A549 (cell line): ENCODE results near the gene GXYLT2. TPM values are rescaled to one million over a fixed set of nuclear protein-coding genes. Genes with fewer than 3 reads are reported as not detected.
A peak's percentile ranks its signal among the peaks of the same experiment; 100 is the strongest.

Source experiments
- ATAC-seq, 2 experiments: fragments of 200-7000 bp in 1 of 2; fragments of >200 bp in 1 of 2; cut with Nextera tagmentation in 1 of 2; cut with Tn5 transposase in 1 of 2; 3 replicates each; pipeline versions ENCODE4 v1.8.0 to v1.9.1; 2018 to 2020; ENCODE audit warnings: mild to moderate bottlenecking in 1 of 2, moderate library complexity in 1 of 2
- CTCF ChIA-PET: fragments of 300-600 bp; sonication (Branson Sonifier 250); formaldehyde crosslinking; extraction: SDS; loops from one replicate; lab custom pipeline; 2021; ENCODE audit warnings: antibody characterized with exemption, inconsistent platforms; lab: Yijun Ruan, JAX
- POLR2A ChIA-PET: fragments of 350-600 bp; formaldehyde crosslinking; extraction: SDS; loops from one replicate; lab custom pipeline; 2021; ENCODE audit warnings: antibody characterized with exemption, inconsistent platforms; lab: Yijun Ruan, JAX
- DNase-seq, 2 experiments: peaks; one replicate each; pipeline versions ENCODE4 v3.0.0 to v3.0.0-alpha.2; 2011 to 2016; ENCODE audit warnings: low read depth in 1 of 2, low spot score in 1 of 2
- FAIRE-seq: peaks from 2 replicates; lab custom pipeline; 2011; peaks lifted over from hg19 to GRCh38; lab: Jason Lieb, UNC
- H3K27ac ChIP-seq, 2 experiments: fragments of >200 bp; sonication (Bioruptor Twin); formaldehyde crosslinking; 3 replicates each; pipeline ENCODE4 v1.5.1; 2016 to 2017
- H3K4me1 ChIP-seq: fragments of >200 bp; sonication (Bioruptor Twin); formaldehyde crosslinking; 3 replicates; pipeline ENCODE4 v1.6.1; 2016
- H3K4me2 ChIP-seq: fragments of >200 bp; sonication (Bioruptor Twin); formaldehyde crosslinking; 3 replicates; pipeline ENCODE4 v1.6.1; 2016
- H3K4me3 ChIP-seq: fragments of >200 bp; sonication (Bioruptor Twin); formaldehyde crosslinking; 3 replicates; pipeline ENCODE4 v1.5.1; 2016
- H3K9me3 ChIP-seq: fragments of >200 bp; sonication (Bioruptor Twin); formaldehyde crosslinking; 3 replicates; pipeline ENCODE4 v1.6.1; 2016
- BHLHE40 ChIP-seq: IDR thresholded peaks from 2 replicates; pipeline ENCODE4 v1.6.1; 2012; ENCODE audit warnings: low read depth, low read length, inconsistent platforms
- CBX8 ChIP-seq: fragments of 200-600 bp; sonication (generic); IDR thresholded peaks from 2 replicates; pipeline ENCODE4 v1.6.1; 2016
- E2F6 ChIP-seq: IDR thresholded peaks from 2 replicates; pipeline ENCODE4 v1.6.1; 2012; ENCODE audit warnings: low read depth, borderline replicate concordance
- EHMT2 ChIP-seq: fragments of 200-600 bp; sonication (generic); IDR thresholded peaks from 2 replicates; pipeline ENCODE4 v1.6.1; 2016; ENCODE audit warnings: antibody characterized with exemption, low read depth, mild to moderate bottlenecking, moderate library complexity
- EP300 ChIP-seq, 2 experiments: fragments of >200 bp; sonication (Bioruptor Twin); formaldehyde crosslinking; IDR thresholded peaks; 2 replicates in 1 of 2; 3 replicates in 1 of 2; pipeline ENCODE4 v1.6.1; 2016 to 2017
- FOSB ChIP-seq: fragments of 250-450 bp; sonication (Bioruptor Pico); IDR thresholded peaks from 2 replicates; pipeline ENCODE4 v1.5.0; 2020; ENCODE audit warnings: mild to moderate bottlenecking, moderate library complexity
- FOSL2 ChIP-seq, 2 experiments: fragments of 450-650 bp in 1 of 2; fragments of >200 bp in 1 of 2; sonication (Bioruptor Twin) in 1 of 2; formaldehyde crosslinking; IDR thresholded peaks; 2 replicates each; pipeline versions ENCODE4 v1.5.0 to v1.6.1; 2016 to 2020; ENCODE audit warnings: mild to moderate bottlenecking in 1 of 2, moderate library complexity in 1 of 2
- FOXS1 ChIP-seq: fragments of 250-450 bp; sonication (Bioruptor Pico); IDR thresholded peaks from 2 replicates; pipeline ENCODE4 v1.5.0; 2020; ENCODE audit warnings: mild to moderate bottlenecking, moderate library complexity
- HDAC2 ChIP-seq: fragments of 200-600 bp; sonication (generic); IDR thresholded peaks from 2 replicates; pipeline ENCODE4 v1.6.1; 2016
- JUN ChIP-seq, 2 experiments: fragments of >200 bp; sonication (Bioruptor Twin); formaldehyde crosslinking; IDR thresholded peaks; 2 replicates in 1 of 2; 3 replicates in 1 of 2; pipeline ENCODE4 v1.6.1; 2016 to 2017
- NR3C1 ChIP-seq: fragments of >200 bp; sonication (Bioruptor Twin); formaldehyde crosslinking; IDR thresholded peaks from 3 replicates; pipeline ENCODE4 v1.6.1; 2017
- PBX3 ChIP-seq: IDR thresholded peaks from 2 replicates; pipeline ENCODE4 v1.6.1; 2012
- PHF8 ChIP-seq: fragments of 200-600 bp; sonication (generic); IDR thresholded peaks from 2 replicates; pipeline ENCODE4 v1.6.1; 2016; ENCODE audit warnings: low read depth, mild to moderate bottlenecking, antibody characterized with exemption, moderate library complexity, borderline replicate concordance
- POLR2AphosphoS2 ChIP-seq: conservative IDR thresholded peaks from 2 replicates; pipeline ENCODE4 v1.6.1; 2012; ENCODE audit warnings: low read length, improper control_type of control experiment, inconsistent platforms
- RAD21 ChIP-seq, 2 experiments: fragments of >200 bp in 1 of 2; sonication (Bioruptor Twin) in 1 of 2; formaldehyde crosslinking in 1 of 2; IDR thresholded peaks in 1 of 2; conservative IDR thresholded peaks in 1 of 2; 2 replicates in 1 of 2; 3 replicates in 1 of 2; pipeline ENCODE4 v1.6.1; 2012 to 2018; ENCODE audit warnings: inconsistent platforms in 1 of 2
- RNF2 ChIP-seq: fragments of 200-600 bp; sonication (generic); IDR thresholded peaks from 2 replicates; pipeline ENCODE4 v1.6.1; 2016; ENCODE audit warnings: low read depth, mild to moderate bottlenecking, antibody characterized with exemption, moderate library complexity, borderline replicate concordance
- SREBF2 ChIP-seq: fragments of 450-650 bp; IDR thresholded peaks from 2 replicates; pipeline ENCODE4 v1.6.1; 2014; ENCODE audit warnings: mild to moderate bottlenecking, moderate library complexity
- ZFP36 ChIP-seq: fragments of 450-650 bp; IDR thresholded peaks from 2 replicates; pipeline ENCODE4 v1.6.1; 2014; ENCODE audit warnings: borderline replicate concordance; ENCODE audit not compliant: partially characterized antibody
- WGBS: methylation state at CpG from one replicate; pipeline ENCODE4 v1.1.6; 2017; ENCODE audit errors: missing lambda C conversion rate; 5-methylcytosine and 5-hydroxymethylcytosine counted together
- polyA plus RNA-seq, 4 experiments: library from polyadenylated mRNA; depleted of rRNA in 3 of 4; stranded (reverse); fragments of >200 nt; fragmentation: RNase III in 1 of 4; extraction: RNeasy Plus Mini Kit Qiagen cat#74134 plus additional on column Dnase treatment in 1 of 4; gene quantifications; 2 replicates in 3 of 4; 3 replicates in 1 of 4; pipeline ENCODE4 v1.2.3, GENCODE V29; 2011 to 2017
- TF ChIP-seq, protein P1 (sequence below): fragments of 450-650 bp; IDR thresholded peaks from 2 replicates; pipeline ENCODE4 v1.6.1; 2014; ENCODE audit warnings: antibody characterized with exemption
- TF ChIP-seq, protein P2 (sequence below): fragments of >200 bp; sonication (Bioruptor Twin); formaldehyde crosslinking; IDR thresholded peaks from 2 replicates; pipeline ENCODE4 v1.6.1; 2016
- TF ChIP-seq, protein P3 (sequence below): IDR thresholded peaks from 2 replicates; pipeline ENCODE4 v1.6.1; 2012

Gene GXYLT2
- polyA plus RNA-seq, 2 of the 4 experiments (the other 2 are of a cell fraction), result 1.9 to 3.3 TPM

GRCh38 chr3:72872183-72872582 lies 15.7 kb upstream of the GXYLT2 start:
- POLR2A ChIA-PET, result no interaction called here
- no peaks in the 10 kb centered on the region for H3K9me3 ChIP-seq

GRCh38 chr3:72887343-72887704 lies 522 bp upstream of the GXYLT2 start:
- H3K27ac ChIP-seq, result peak overlapping the region; percentile 37 to 96; a peak in 4 of 6 replicates
- ChIA-PET CTCF (interaction anchor here (0.6 to 3.4 kb wide), 11 partner anchors 11 to 1012 kb away, joined by 3 to 22 read pairs (median 4); partner anchors contain the start of gene SHQ1), POLR2A (interaction anchor here (1.3 kb wide), 1 partner anchor 36 kb away, joined by 4 read pairs; no protein-coding TSS in a partner anchor)
- FAIRE-seq (no peak), ATAC-seq (peak; percentile 31 to 46; a peak in 4 of 6 replicates), DNase-seq (no peak)
- TF ChIP-seq BHLHE40, result no peak
- TF ChIP-seq POLR2AphosphoS2, result no peak
- no peak for TF ChIP-seq CBX8
- no peak for TF ChIP-seq NR3C1
- TF ChIP-seq, protein P1, sequence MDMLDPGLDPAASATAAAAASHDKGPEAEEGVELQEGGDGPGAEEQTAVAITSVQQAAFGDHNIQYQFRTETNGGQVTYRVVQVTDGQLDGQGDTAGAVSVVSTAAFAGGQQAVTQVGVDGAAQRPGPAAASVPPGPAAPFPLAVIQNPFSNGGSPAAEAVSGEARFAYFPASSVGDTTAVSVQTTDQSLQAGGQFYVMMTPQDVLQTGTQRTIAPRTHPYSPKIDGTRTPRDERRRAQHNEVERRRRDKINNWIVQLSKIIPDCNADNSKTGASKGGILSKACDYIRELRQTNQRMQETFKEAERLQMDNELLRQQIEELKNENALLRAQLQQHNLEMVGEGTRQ, result peak; percentile 25; the same call in 1 of the 2 replicates
- H3K4me2 ChIP-seq, result peak overlapping the region; percentile 90
- peak overlapping the region; percentile 71 for H3K4me3 ChIP-seq
- 2% methylated on average over 7 of the region's 7 CpGs for WGBS
- H3K4me1 ChIP-seq, result peaks cover 23% of the 10 kb centered on the region
- peaks cover 5% of the 10 kb centered on the region; the same call in 1 of the 3 replicates for H3K9me3 ChIP-seq

More at GRCh38 chr3:72872183-72872582, 15.7 kb upstream of the GXYLT2 start:
- no peak for FAIRE-seq
- H3K4me3 ChIP-seq, result no peak overlapping the region
- TF ChIP-seq ZFP36, result no peak
- TF ChIP-seq FOSL2 (IDR thresholded peaks at IDR 0.05), result no peak
- no peak for TF ChIP-seq FOSL2 (CRISPR knock-in tag; IDR thresholded peaks at IDR 0.05)
- TF ChIP-seq, protein P2, sequence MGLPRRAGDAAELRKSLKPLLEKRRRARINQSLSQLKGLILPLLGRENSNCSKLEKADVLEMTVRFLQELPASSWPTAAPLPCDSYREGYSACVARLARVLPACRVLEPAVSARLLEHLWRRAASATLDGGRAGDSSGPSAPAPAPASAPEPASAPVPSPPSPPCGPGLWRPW, result no peak
- no peak for TF ChIP-seq PBX3
- TF ChIP-seq, protein P3, sequence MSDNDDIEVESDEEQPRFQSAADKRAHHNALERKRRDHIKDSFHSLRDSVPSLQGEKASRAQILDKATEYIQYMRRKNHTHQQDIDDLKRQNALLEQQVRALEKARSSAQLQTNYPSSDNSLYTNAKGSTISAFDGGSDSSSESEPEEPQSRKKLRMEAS, result no peak
- TF ChIP-seq JUN (IDR thresholded peaks at IDR 0.05), result no peak
- no peak for TF ChIP-seq RAD21 (conservative IDR thresholded peaks at IDR 0.05 in 1 of 2, IDR thresholded peaks at IDR 0.05 in 1 of 2)
- TF ChIP-seq EHMT2, result no peak
- no peak for TF ChIP-seq E2F6
- no peak for TF ChIP-seq HDAC2
- no peak for TF ChIP-seq SREBF2
- no peaks in the 10 kb centered on the region for H3K4me1 ChIP-seq
- CTCF ChIA-PET, result no interaction called here
- no peak overlapping the region for H3K27ac ChIP-seq
- no peak overlapping the region for H3K4me2 ChIP-seq
- no peak for ATAC-seq
- WGBS, result 76% methylated on average over 5 of the region's 5 CpGs
- no peak for DNase-seq

- CTCF ChIA-PET, result interaction anchor here (1.0 to 3.4 kb wide), 6 partner anchors 10 to 167 kb away, joined by 4 to 22 read pairs (median 10); no protein-coding TSS in a partner anchor
- TF ChIP-seq EHMT2 (no peak), RNF2 (no peak), EP300 (IDR thresholded peaks at IDR 0.05) (no peak), FOSB (CRISPR knock-in tag) (no peak), HDAC2 (0 out of 2 replicates have a peak, but pooled peaks have one; percentile 10), PHF8 (no peak), FOXS1 (CRISPR knock-in tag) (no peak)
- H3K4me3 ChIP-seq, result peak overlapping the region; percentile 71
- H3K4me2 ChIP-seq, result peak overlapping the region; percentile 90
- peaks cover 29% of the 10 kb centered on the region for H3K4me1 ChIP-seq
- FAIRE-seq (no peak), ATAC-seq (no peak), DNase-seq (peak in 1 of 2 experiments; percentile 43)
- H3K27ac ChIP-seq, result peak overlapping the region; percentile 76 to 96; a peak in 5 of 6 replicates
- WGBS, result 34% methylated on average over 21 of the region's 21 CpGs
- POLR2A ChIA-PET, result no interaction called here
- peaks cover 1% of the 10 kb centered on the region; the same call in 1 of the 3 replicates for H3K9me3 ChIP-seq
These were observed 882 bp downstream of the GXYLT2 start for GRCh38 chr3:72888546-72889309.
